HUES64 (cell line): Measurements from ENCODE around the gene CCDC68.

Experiments used
- H3K27ac ChIP-seq: 2 replicates; pipeline ENCODE4 v1.7.0; 2013; ENCODE audit warnings: low read depth, low read length, inconsistent platforms
- H3K27me3 ChIP-seq: 2 replicates; pipeline ENCODE4 v1.6.1; 2013; ENCODE audit warnings: mild to moderate bottlenecking, low read length; ENCODE audit not compliant: insufficient read depth
- H3K36me3 ChIP-seq: 2 replicates; pipeline ENCODE4 v1.6.1; 2013; ENCODE audit warnings: mild to moderate bottlenecking, low read length; ENCODE audit not compliant: insufficient read depth
- H3K4me1 ChIP-seq: 2 replicates; pipeline ENCODE4 v1.6.1; 2013; ENCODE audit warnings: mild to moderate bottlenecking, low read length, moderate library complexity; ENCODE audit not compliant: insufficient read depth
- H3K4me3 ChIP-seq: 2 replicates; pipeline ENCODE4 v1.5.1; 2013; ENCODE audit warnings: mild to moderate bottlenecking, low read length, moderate library complexity
- H3K9ac ChIP-seq: 2 replicates; pipeline ENCODE4 v1.6.1; 2013; ENCODE audit warnings: mild to moderate bottlenecking, low read depth, low read length
- H3K9me3 ChIP-seq: 2 replicates; pipeline ENCODE4 v1.6.1; 2013; ENCODE audit warnings: low read depth, low read length; ENCODE audit not compliant: insufficient read depth
- WGBS: fragments of 150-250, 120-280 bp; methylation state at CpG from one replicate; pipeline ENCODE4 v1.1.7; 2013; ENCODE audit warnings: missing lambda C conversion rate; 5-methylcytosine and 5-hydroxymethylcytosine counted together

The CCDC68 gene

GRCh38 chr18:54916507-54916906 lies 42.8 kb downstream of the CCDC68 start:
- no peaks in the 10 kb centered on the region for H3K4me1 ChIP-seq
- H3K9ac ChIP-seq, result no peak overlapping the region
- no peaks in the 10 kb centered on the region for H3K36me3 ChIP-seq
- H3K4me3 ChIP-seq, result no peak overlapping the region
- no peaks in the 10 kb centered on the region for H3K27me3 ChIP-seq
- 81% methylated on average over 3 of the region's 3 CpGs for WGBS
- H3K9me3 ChIP-seq, result no peaks in the 10 kb centered on the region
- no peak overlapping the region for H3K27ac ChIP-seq

- Histone ChIP-seq H3K4me1 (no peaks in the 10 kb centered on the region), H3K4me3 (no peak overlapping the region), H3K9me3 (no peaks in the 10 kb centered on the region), H3K27me3 (no peaks in the 10 kb centered on the region), H3K27ac (no peak overlapping the region), H3K9ac (no peak overlapping the region), H3K36me3 (no peaks in the 10 kb centered on the region)
- WGBS, result 99% methylated on average over 4 of the region's 4 CpGs
Observed at GRCh38 chr18:54914816-54915215, 44.4 kb downstream of the CCDC68 start.

GRCh38 chr18:54911551-54911950 lies 47.7 kb downstream of the CCDC68 start:
- Histone ChIP-seq H3K9me3 (no peaks in the 10 kb centered on the region), H3K9ac (no peak overlapping the region), H3K4me1 (no peaks in the 10 kb centered on the region), H3K36me3 (no peaks in the 10 kb centered on the region), H3K27me3 (no peaks in the 10 kb centered on the region), H3K4me3 (no peak overlapping the region), H3K27ac (no peak overlapping the region)
- WGBS, result 100% methylated on average over 1 of the region's 2 CpGs

- H3K9ac ChIP-seq, result no peak overlapping the region
- H3K27ac ChIP-seq, result no peak overlapping the region
- H3K4me1 ChIP-seq, result no peaks in the 10 kb centered on the region
- no peaks in the 10 kb centered on the region for H3K27me3 ChIP-seq
- 93% methylated on average over 6 of the region's 6 CpGs for WGBS
- H3K4me3 ChIP-seq, result no peak overlapping the region
- H3K36me3 ChIP-seq, result no peaks in the 10 kb centered on the region
- H3K9me3 ChIP-seq, result no peaks in the 10 kb centered on the region
Observed at GRCh38 chr18:54910161-54910919, 48.9 kb downstream of the CCDC68 start.

GRCh38 chr18:54909538-54909937 lies 49.7 kb downstream of the CCDC68 start:
- WGBS, result 88% methylated on average over 11 of the region's 11 CpGs
- H3K4me3 ChIP-seq, result no peak overlapping the region
- no peaks in the 10 kb centered on the region for H3K27me3 ChIP-seq
- no peaks in the 10 kb centered on the region for H3K9me3 ChIP-seq
- H3K9ac ChIP-seq, result no peak overlapping the region
- H3K27ac ChIP-seq, result no peak overlapping the region
- H3K36me3 ChIP-seq, result no peaks in the 10 kb centered on the region
- no peaks in the 10 kb centered on the region for H3K4me1 ChIP-seq

- no peaks in the 10 kb centered on the region for H3K9me3 ChIP-seq
- no peaks in the 10 kb centered on the region for H3K27me3 ChIP-seq
- H3K4me1 ChIP-seq, result 0 out of 2 replicates have a peak, but pooled peaks cover 6% of the 10 kb centered on the region
- H3K36me3 ChIP-seq, result no peaks in the 10 kb centered on the region
- H3K27ac ChIP-seq, result no peak overlapping the region
- no peak overlapping the region for H3K9ac ChIP-seq
- WGBS, result 91% methylated on average over 4 of the region's 6 CpGs
- no peak overlapping the region for H3K4me3 ChIP-seq
Observed at GRCh38 chr18:54906331-54907185, 52.7 kb downstream of the CCDC68 start.

- no peaks in the 10 kb centered on the region for H3K27me3 ChIP-seq
- no peaks in the 10 kb centered on the region for H3K9me3 ChIP-seq
- H3K4me1 ChIP-seq, result 0 out of 2 replicates have a peak, but pooled peaks cover 6% of the 10 kb centered on the region
- no peak overlapping the region for H3K27ac ChIP-seq
- H3K36me3 ChIP-seq, result no peaks in the 10 kb centered on the region
- no peak overlapping the region for H3K4me3 ChIP-seq
- no peak overlapping the region for H3K9ac ChIP-seq
- WGBS, result 75% methylated on average over 5 of the region's 5 CpGs
Observed at GRCh38 chr18:54905629-54906028, 53.6 kb downstream of the CCDC68 start.

GRCh38 chr18:54904581-54904980 lies 54.7 kb downstream of the CCDC68 start:
- Histone ChIP-seq H3K27me3 (no peaks in the 10 kb centered on the region), H3K9me3 (no peaks in the 10 kb centered on the region), H3K9ac (no peak overlapping the region), H3K4me1 (0 out of 2 replicates have a peak, but pooled peaks cover 6% of the 10 kb centered on the region), H3K27ac (no peak overlapping the region), H3K36me3 (no peaks in the 10 kb centered on the region), H3K4me3 (no peak overlapping the region)
- 97% methylated on average over 2 of the region's 2 CpGs for WGBS

- no peaks in the 10 kb centered on the region for H3K27me3 ChIP-seq
- no peaks in the 10 kb centered on the region for H3K9me3 ChIP-seq
- no peak overlapping the region for H3K9ac ChIP-seq
- 91% methylated on average over 2 of the region's 2 CpGs for WGBS
- no peaks in the 10 kb centered on the region for H3K36me3 ChIP-seq
- H3K27ac ChIP-seq, result no peak overlapping the region
- H3K4me1 ChIP-seq, result 0 out of 2 replicates have a peak, but pooled peaks cover 6% of the 10 kb centered on the region
- no peak overlapping the region for H3K4me3 ChIP-seq
Observed at GRCh38 chr18:54900290-54900689, 59.0 kb downstream of the CCDC68 start.

GRCh38 chr18:54899500-54899899 lies 59.8 kb downstream of the CCDC68 start:
- no peaks in the 10 kb centered on the region for H3K36me3 ChIP-seq
- 0 out of 2 replicates have a peak, but pooled peaks cover 6% of the 10 kb centered on the region for H3K4me1 ChIP-seq
- H3K4me3 ChIP-seq, result no peak overlapping the region
- no peaks in the 10 kb centered on the region for H3K9me3 ChIP-seq
- no peak overlapping the region for H3K27ac ChIP-seq
- H3K27me3 ChIP-seq, result no peaks in the 10 kb centered on the region
- no peak overlapping the region for H3K9ac ChIP-seq

- Histone ChIP-seq H3K4me1 (no peaks in the 10 kb centered on the region), H3K27me3 (no peaks in the 10 kb centered on the region), H3K9ac (no peak overlapping the region), H3K36me3 (no peaks in the 10 kb centered on the region), H3K4me3 (no peak overlapping the region), H3K9me3 (no peaks in the 10 kb centered on the region), H3K27ac (no peak overlapping the region)
- 88% methylated on average over 2 of the region's 2 CpGs for WGBS
Observed at GRCh38 chr18:54888933-54889332, 70.3 kb downstream of the CCDC68 start.
